Neural crest cell (in vitro differentiated cells): ENCODE results near the gene TASL. TPM values are rescaled to one million over a fixed set of nuclear protein-coding genes. Genes with fewer than 3 reads are reported as not detected.

Experiments used
- DNase-seq: peaks from one replicate; pipeline ENCODE4 v3.0.0; 2021; ENCODE audit warnings: low read depth, mixed read lengths, low spot score
- H3K27ac Mint-ChIP-seq: one replicate; pipeline ENCODE4 v1.8.0; 2021; ENCODE audit warnings: mild to moderate bottlenecking, mixed read lengths; ENCODE audit not compliant: unreplicated experiment
- H3K27me3 Mint-ChIP-seq: 2 replicates; pipeline ENCODE4 v1.8.0; 2021; ENCODE audit warnings: low read depth, mild to moderate bottlenecking, mixed read lengths
- H3K36me3 Mint-ChIP-seq: 2 replicates; pipeline ENCODE4 v1.8.0; 2021; ENCODE audit warnings: low read depth, mild to moderate bottlenecking, mixed read lengths
- H3K4me1 Mint-ChIP-seq: 2 replicates; pipeline ENCODE4 v1.8.0; 2021; ENCODE audit warnings: mixed read lengths
- H3K4me3 Mint-ChIP-seq: one replicate; pipeline ENCODE4 v1.8.0; 2021; ENCODE audit warnings: mild to moderate bottlenecking, mixed read lengths
- H3K9me3 Mint-ChIP-seq: 2 replicates; pipeline ENCODE4 v1.8.0; 2021; ENCODE audit warnings: mixed read lengths
- total RNA-seq: library from RNA; stranded (reverse); gene quantifications from 2 replicates; pipeline ENCODE4 v1.2.1, GENCODE V29; 2021
- TF ChIP-seq, protein P1 (sequence below): fragments of 200-600 bp; sonication (generic); conservative IDR thresholded peaks from 2 replicates; pipeline ENCODE4 v1.5.0; 2021; ENCODE audit warnings: antibody characterized with exemption, mild to moderate bottlenecking

Gene TASL
- total RNA-seq, 1 donor from 2014 or later, result not detected

DNA sequence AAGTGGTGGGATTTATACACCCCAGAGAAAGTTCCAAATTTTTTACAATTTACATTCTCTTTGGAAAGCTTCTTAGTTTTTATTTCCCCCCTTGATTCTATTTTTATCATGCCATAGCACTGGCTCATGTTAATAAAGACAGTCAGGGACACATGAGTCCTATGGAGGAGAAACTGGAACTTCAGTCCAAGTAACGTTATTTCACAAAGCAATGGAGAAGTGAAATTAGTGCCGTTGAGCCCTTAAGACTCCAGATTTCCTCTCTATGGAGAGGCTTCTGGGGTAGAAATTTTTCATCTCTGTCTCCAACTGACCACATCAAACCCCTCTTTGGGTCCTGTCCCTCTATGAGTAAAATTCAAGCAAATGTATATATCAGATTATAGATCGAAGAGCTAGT is 12.8 kb upstream of the TASL start:
- no peaks in the 10 kb centered on the region for H3K36me3 Mint-ChIP-seq
- TF ChIP-seq, protein P1, sequence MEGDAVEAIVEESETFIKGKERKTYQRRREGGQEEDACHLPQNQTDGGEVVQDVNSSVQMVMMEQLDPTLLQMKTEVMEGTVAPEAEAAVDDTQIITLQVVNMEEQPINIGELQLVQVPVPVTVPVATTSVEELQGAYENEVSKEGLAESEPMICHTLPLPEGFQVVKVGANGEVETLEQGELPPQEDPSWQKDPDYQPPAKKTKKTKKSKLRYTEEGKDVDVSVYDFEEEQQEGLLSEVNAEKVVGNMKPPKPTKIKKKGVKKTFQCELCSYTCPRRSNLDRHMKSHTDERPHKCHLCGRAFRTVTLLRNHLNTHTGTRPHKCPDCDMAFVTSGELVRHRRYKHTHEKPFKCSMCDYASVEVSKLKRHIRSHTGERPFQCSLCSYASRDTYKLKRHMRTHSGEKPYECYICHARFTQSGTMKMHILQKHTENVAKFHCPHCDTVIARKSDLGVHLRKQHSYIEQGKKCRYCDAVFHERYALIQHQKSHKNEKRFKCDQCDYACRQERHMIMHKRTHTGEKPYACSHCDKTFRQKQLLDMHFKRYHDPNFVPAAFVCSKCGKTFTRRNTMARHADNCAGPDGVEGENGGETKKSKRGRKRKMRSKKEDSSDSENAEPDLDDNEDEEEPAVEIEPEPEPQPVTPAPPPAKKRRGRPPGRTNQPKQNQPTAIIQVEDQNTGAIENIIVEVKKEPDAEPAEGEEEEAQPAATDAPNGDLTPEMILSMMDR, result no peak
- no peak overlapping the region for H3K4me3 Mint-ChIP-seq
- H3K27ac Mint-ChIP-seq, result no peak overlapping the region
- H3K9me3 Mint-ChIP-seq, result no peaks in the 10 kb centered on the region
- H3K4me1 Mint-ChIP-seq, result no peaks in the 10 kb centered on the region
- DNase-seq, result no peak
- H3K27me3 Mint-ChIP-seq, result no peaks in the 10 kb centered on the region

DNA sequence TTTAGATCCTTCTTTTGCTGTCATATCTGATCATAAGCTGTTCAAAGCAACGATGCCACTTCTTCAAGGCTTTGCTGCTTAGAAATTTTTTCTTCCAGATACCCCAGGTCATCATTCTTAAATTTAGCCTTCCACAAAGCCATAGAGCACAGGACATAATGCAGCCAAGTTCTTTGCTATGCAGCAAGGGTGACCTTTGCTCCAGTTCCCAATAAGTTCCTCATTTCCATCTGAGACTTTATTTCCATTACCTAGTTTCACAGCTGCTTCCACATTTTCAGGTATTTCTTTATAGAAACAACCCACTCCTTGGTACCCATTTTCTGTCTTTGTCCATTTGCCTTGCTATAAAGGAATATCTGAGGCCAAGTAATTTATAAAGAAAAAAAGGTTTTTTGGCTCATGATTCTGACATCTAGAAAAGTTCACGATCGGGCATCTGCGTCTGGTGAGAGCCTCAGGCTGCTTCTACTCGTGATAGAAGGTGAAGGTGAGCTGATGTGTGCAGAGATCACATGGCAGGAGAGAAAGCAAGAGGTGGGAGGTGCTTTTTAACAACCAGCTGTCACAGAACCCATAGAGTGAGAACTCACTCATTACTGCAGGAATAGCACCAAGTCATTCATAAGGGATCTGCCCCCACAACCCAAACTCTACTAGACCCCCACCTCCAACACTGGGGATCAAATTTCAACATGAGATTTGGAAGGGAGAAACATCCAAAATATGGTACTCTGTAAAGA is 11.8 kb upstream of the TASL start:
- Mint-ChIP-seq H3K4me3 (no peak overlapping the region), H3K4me1 (no peaks in the 10 kb centered on the region), H3K27me3 (no peaks in the 10 kb centered on the region), H3K36me3 (no peaks in the 10 kb centered on the region), H3K9me3 (no peaks in the 10 kb centered on the region), H3K27ac (no peak overlapping the region)
- TF ChIP-seq, protein P1, result no peak
- no peak for DNase-seq

DNA sequence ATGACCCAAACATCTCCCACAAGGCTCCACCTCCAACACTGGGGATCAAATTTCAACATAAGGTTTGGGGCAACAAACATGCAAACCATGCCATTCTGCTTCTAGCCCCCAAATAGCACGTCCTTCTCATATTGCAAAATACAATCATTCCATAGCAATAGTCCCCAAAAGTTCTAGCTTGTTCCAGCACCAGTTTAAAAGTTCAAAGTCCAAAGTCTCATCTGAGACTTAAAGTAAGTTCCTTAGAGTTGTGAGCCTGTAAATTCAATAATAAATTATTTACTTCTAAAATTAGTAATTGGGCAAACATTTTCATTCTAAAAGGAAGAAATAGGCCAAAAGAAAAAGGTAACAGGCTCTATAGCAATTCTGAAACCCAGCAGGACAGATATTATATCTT is 8.9 kb upstream of the TASL start:
- Mint-ChIP-seq H3K36me3 (no peaks in the 10 kb centered on the region), H3K4me1 (no peaks in the 10 kb centered on the region), H3K4me3 (no peak overlapping the region), H3K27ac (no peak overlapping the region), H3K27me3 (no peaks in the 10 kb centered on the region), H3K9me3 (no peaks in the 10 kb centered on the region)
- no peak for DNase-seq
- TF ChIP-seq, protein P1, result no peak

DNA sequence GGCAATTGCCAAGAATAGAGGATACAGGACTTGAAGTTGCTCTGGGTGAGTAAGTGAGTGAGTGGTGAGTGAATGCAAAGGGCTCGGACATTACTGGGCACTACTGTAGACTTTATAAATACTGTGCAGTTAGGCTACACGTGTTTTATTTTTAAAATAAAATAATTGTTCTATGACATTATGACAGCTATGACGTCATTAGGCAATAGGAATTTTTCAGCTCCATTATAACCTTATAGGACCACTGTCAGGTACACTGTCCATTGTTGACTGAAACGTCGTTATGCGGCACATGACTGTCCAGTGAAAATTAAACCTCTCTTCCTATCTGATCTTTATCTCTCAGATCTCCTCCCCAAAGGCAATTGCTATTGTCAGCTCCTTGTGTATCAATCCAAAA is 5.1 kb upstream of the TASL start:
- Mint-ChIP-seq H3K27ac (no peak overlapping the region), H3K27me3 (no peaks in the 10 kb centered on the region), H3K36me3 (no peaks in the 10 kb centered on the region), H3K9me3 (peaks cover 3% of the 10 kb centered on the region), H3K4me3 (no peak overlapping the region), H3K4me1 (no peaks in the 10 kb centered on the region)
- TF ChIP-seq, protein P1, result no peak
- no peak for DNase-seq

DNA sequence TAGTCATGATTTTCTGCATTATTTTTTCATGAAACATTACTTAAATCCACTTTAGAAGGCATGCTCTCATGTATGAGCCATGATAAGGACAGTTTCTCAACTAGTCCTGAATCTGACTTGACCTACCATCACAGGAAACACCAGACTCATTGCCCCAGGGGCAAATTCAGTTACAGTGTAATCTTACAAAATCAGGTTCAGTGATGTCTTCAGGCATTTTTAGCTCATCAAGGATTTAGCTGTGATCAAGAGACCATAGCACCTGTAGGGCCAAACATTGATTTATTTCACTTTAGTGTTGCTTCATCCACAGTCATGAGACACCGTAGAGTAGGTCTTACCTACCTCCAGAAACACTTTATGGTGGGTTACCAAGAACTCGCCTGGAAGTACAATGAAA is 3.1 kb upstream of the TASL start:
- Mint-ChIP-seq H3K36me3 (no peaks in the 10 kb centered on the region), H3K4me3 (no peak overlapping the region), H3K9me3 (peaks cover 3% of the 10 kb centered on the region), H3K27me3 (no peaks in the 10 kb centered on the region), H3K4me1 (no peaks in the 10 kb centered on the region), H3K27ac (no peak overlapping the region)
- TF ChIP-seq, protein P1, result no peak
- DNase-seq, result no peak
